ENCODE measurements around the gene NCF1. TPM values are rescaled to one million over a fixed set of nuclear protein-coding genes. Genes with fewer than 3 reads are reported as not detected.
"Not testable (repeated sequence)": the region's sequence is repeated elsewhere in the genome, so short reads cannot be mapped to it uniquely, and the experiment has no call there.

The NCF1 gene
- not detected in 2 replicates for total RNA-seq

- DNase-seq (ENCODE audit: low read depth, low spot score): not testable (repeated sequence)
These were observed at the start of gene NCF1 for GRCh38 chr7:74773760-74774750. NCF1 (plus strand) TSS chr7:74774011; CDS start chr7:74774032, 21 bp downstream.

- DNase-seq (ENCODE audit: low read depth, low spot score): no peak
These were observed 48.0 kb upstream of the NCF1 start for GRCh38 chr7:74725840-74726239.

- no peak for DNase-seq (ENCODE audit: low read depth, low spot score)
These were observed 47.3 kb upstream of the NCF1 start for GRCh38 chr7:74726309-74727101.

GRCh38 chr7:74728686-74729085 lies 45.1 kb upstream of the NCF1 start:
- not testable (repeated sequence) for DNase-seq (ENCODE audit: low read depth, low spot score)

- DNase-seq (ENCODE audit: low read depth, low spot score): not testable (repeated sequence)
These were observed 43.6 kb upstream of the NCF1 start for GRCh38 chr7:74730186-74730585.

- not testable (repeated sequence) for DNase-seq (ENCODE audit: low read depth, low spot score)
These were observed 33.7 kb upstream of the NCF1 start for GRCh38 chr7:74739974-74740703.

GRCh38 chr7:74743936-74744557 lies 29.8 kb upstream of the NCF1 start:
- not testable (repeated sequence) for DNase-seq (ENCODE audit: low read depth, low spot score)

GRCh38 chr7:74753921-74754482 lies 19.8 kb upstream of the NCF1 start:
- not testable (repeated sequence) for DNase-seq (ENCODE audit: low read depth, low spot score)

- not testable (repeated sequence) for DNase-seq (ENCODE audit: low read depth, low spot score)
These were observed 17.1 kb upstream of the NCF1 start for GRCh38 chr7:74756673-74757072.

GRCh38 chr7:74758268-74758667 lies 15.5 kb upstream of the NCF1 start:
- not testable (repeated sequence) for DNase-seq (ENCODE audit: low read depth, low spot score)

- not testable (repeated sequence) for DNase-seq (ENCODE audit: low read depth, low spot score)
These were observed 14.8 kb upstream of the NCF1 start for GRCh38 chr7:74758982-74759381.

GRCh38 chr7:74765205-74765918 lies 8.4 kb upstream of the NCF1 start:
- not testable (repeated sequence) for DNase-seq (ENCODE audit: low read depth, low spot score)

- not testable (repeated sequence) for DNase-seq (ENCODE audit: low read depth, low spot score)
These were observed 7.3 kb upstream of the NCF1 start for GRCh38 chr7:74766509-74766908.

- DNase-seq (ENCODE audit: low read depth, low spot score): not testable (repeated sequence)
These were observed 6.8 kb upstream of the NCF1 start for GRCh38 chr7:74766991-74767390.

GRCh38 chr7:74770062-74770461 lies 3.7 kb upstream of the NCF1 start:
- DNase-seq (ENCODE audit: low read depth, low spot score): not testable (repeated sequence)

- DNase-seq (ENCODE audit: low read depth, low spot score): not testable (repeated sequence)
These were observed 1.7 kb upstream of the NCF1 start for GRCh38 chr7:74772093-74772492.

- DNase-seq (ENCODE audit: low read depth, low spot score): not testable (repeated sequence)
These were observed 1.3 kb downstream of the NCF1 start for GRCh38 chr7:74775111-74775510.

- not testable (repeated sequence) for DNase-seq (ENCODE audit: low read depth, low spot score)
These were observed 5.2 kb downstream of the NCF1 start for GRCh38 chr7:74779053-74779452.

- DNase-seq (ENCODE audit: low read depth, low spot score): not testable (repeated sequence)
These were observed 7.9 kb downstream of the NCF1 start for GRCh38 chr7:74781746-74782145.

GRCh38 chr7:74783595-74783994 lies 9.8 kb downstream of the NCF1 start:
- not testable (repeated sequence) for DNase-seq (ENCODE audit: low read depth, low spot score)
